ENCODE data around the gene RNF34. TPM values are rescaled to one million over a fixed set of nuclear protein-coding genes. Genes with fewer than 3 reads are reported as not detected.
"Not testable (repeated sequence)": the region's sequence is repeated elsewhere in the genome, so short reads cannot be mapped to it uniquely, and the experiment has no call there.

Gene RNF34, protein sequence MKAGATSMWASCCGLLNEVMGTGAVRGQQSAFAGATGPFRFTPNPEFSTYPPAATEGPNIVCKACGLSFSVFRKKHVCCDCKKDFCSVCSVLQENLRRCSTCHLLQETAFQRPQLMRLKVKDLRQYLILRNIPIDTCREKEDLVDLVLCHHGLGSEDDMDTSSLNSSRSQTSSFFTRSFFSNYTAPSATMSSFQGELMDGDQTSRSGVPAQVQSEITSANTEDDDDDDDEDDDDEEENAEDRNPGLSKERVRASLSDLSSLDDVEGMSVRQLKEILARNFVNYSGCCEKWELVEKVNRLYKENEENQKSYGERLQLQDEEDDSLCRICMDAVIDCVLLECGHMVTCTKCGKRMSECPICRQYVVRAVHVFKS
- total RNA-seq (77.4 TPM), polyA plus RNA-seq (22.0 TPM)

GRCh38 chr12:121399391-121400331 is at the start of gene RNF34:
Gene RNF34, plus strand, starts transcription at chr12:121400118. Its CDS starts 95 bp downstream, at chr12:121400213.
- DNase-seq (ENCODE audit: extremely low spot score) = peak; percentile 92
- peak within 1 kb of the TSS; percentile 78 for H3K4me3 ChIP-seq (ENCODE audit: low read depth, low read length)

GRCh38 chr12:121351820-121352681 is 47.9 kb upstream of the RNF34 start, which contains the start of gene ANAPC5:
Gene ANAPC5, minus strand, starts transcription at chr12:121352411. Its CDS starts 71 bp downstream, at chr12:121352340.
- DNase-seq (ENCODE audit: extremely low spot score) = peak; percentile 98
- no peaks in the 10 kb centered on the region for H3K36me3 ChIP-seq (ENCODE audit: insufficient read depth)
- WGBS = under 1% methylated on average over 49 of the region's 49 CpGs
- no peaks in the 10 kb centered on the region for H3K4me1 ChIP-seq (ENCODE audit: insufficient read depth)
- H3K4me3 ChIP-seq (ENCODE audit: low read depth, low read length) = peak within 1 kb of the TSS; percentile 63
- H3K27ac ChIP-seq (ENCODE audit: low read depth) = peak within 1 kb of the TSS; percentile 62

More at GRCh38 chr12:121399391-121400331, at the start of gene RNF34:
- Histone ChIP-seq H3K27ac (ENCODE audit: low read depth) (peak within 1 kb of the TSS; percentile 83), H3K36me3 (ENCODE audit: insufficient read depth) (no peaks in the 10 kb centered on the region), H3K4me1 (ENCODE audit: insufficient read depth) (no peaks in the 10 kb centered on the region)
- under 1% methylated on average over 77 of the region's 77 CpGs for WGBS

DNA sequence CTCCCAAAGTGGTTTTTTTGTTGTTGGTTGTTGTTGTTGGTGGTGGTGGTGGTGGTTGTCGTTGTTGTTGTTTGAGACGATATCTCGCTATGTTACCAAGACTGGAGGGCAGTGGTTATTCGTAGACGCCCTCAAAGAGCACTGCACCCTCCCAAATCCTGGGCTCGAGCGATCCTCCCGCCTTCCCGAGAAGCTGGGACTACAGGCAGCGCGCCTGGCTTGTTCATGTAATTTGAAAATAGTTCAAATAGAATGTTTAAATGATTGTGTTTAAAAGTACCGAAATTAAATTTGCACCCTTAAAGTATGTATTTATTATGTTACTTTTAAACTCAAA is 47.3 kb upstream of the RNF34 start:
- Histone ChIP-seq H3K4me3 (ENCODE audit: low read depth, low read length) (peak overlapping the region; percentile 37), H3K4me1 (ENCODE audit: insufficient read depth) (no peaks in the 10 kb centered on the region), H3K27ac (ENCODE audit: low read depth) (no peak overlapping the region), H3K36me3 (ENCODE audit: insufficient read depth) (no peaks in the 10 kb centered on the region)
- DNase-seq (ENCODE audit: extremely low spot score) = no peak
- WGBS = under 1% methylated on average over 12 of the region's 12 CpGs

- Histone ChIP-seq H3K36me3 (ENCODE audit: insufficient read depth) (no peaks in the 10 kb centered on the region), H3K27ac (ENCODE audit: low read depth) (no peak overlapping the region), H3K4me3 (ENCODE audit: low read depth, low read length) (no peak overlapping the region), H3K4me1 (ENCODE audit: insufficient read depth) (no peaks in the 10 kb centered on the region)
- 86% methylated on average over 6 of the region's 6 CpGs for whole genome bisulfite sequencing
- no peak for DNase-seq (ENCODE audit: extremely low spot score)
These were observed 44.1 kb upstream of the RNF34 start for GRCh38 chr12:121355818-121356217.

GRCh38 chr12:121356657-121357056 is 43.3 kb upstream of the RNF34 start:
- no peaks in the 10 kb centered on the region for H3K36me3 ChIP-seq (ENCODE audit: insufficient read depth)
- 79% methylated on average over 3 of the region's 3 CpGs for WGBS
- H3K4me1 ChIP-seq (ENCODE audit: insufficient read depth) = no peaks in the 10 kb centered on the region
- H3K27ac ChIP-seq (ENCODE audit: low read depth) = no peak overlapping the region
- DNase-seq (ENCODE audit: extremely low spot score) = no peak
- H3K4me3 ChIP-seq (ENCODE audit: low read depth, low read length) = no peak overlapping the region

- 74% methylated on average over 4 of the region's 4 CpGs for WGBS
- DNase-seq (ENCODE audit: extremely low spot score) = no peak
- Histone ChIP-seq H3K4me1 (ENCODE audit: insufficient read depth) (no peaks in the 10 kb centered on the region), H3K27ac (ENCODE audit: low read depth) (no peak overlapping the region), H3K36me3 (ENCODE audit: insufficient read depth) (no peaks in the 10 kb centered on the region), H3K4me3 (ENCODE audit: low read depth, low read length) (no peak overlapping the region)
These were observed 42.6 kb upstream of the RNF34 start for GRCh38 chr12:121357331-121357730.

GRCh38 chr12:121358073-121358472 is 41.8 kb upstream of the RNF34 start:
- H3K4me3 ChIP-seq (ENCODE audit: low read depth, low read length) = no peak overlapping the region
- DNase-seq (ENCODE audit: extremely low spot score) = no peak
- WGBS = 63% methylated on average over 3 of the region's 3 CpGs
- no peaks in the 10 kb centered on the region for H3K36me3 ChIP-seq (ENCODE audit: insufficient read depth)
- H3K27ac ChIP-seq (ENCODE audit: low read depth) = no peak overlapping the region
- no peaks in the 10 kb centered on the region for H3K4me1 ChIP-seq (ENCODE audit: insufficient read depth)

- no peak for DNase-seq (ENCODE audit: extremely low spot score)
- Histone ChIP-seq H3K27ac (ENCODE audit: low read depth) (no peak overlapping the region), H3K4me1 (ENCODE audit: insufficient read depth) (no peaks in the 10 kb centered on the region), H3K36me3 (ENCODE audit: insufficient read depth) (no peaks in the 10 kb centered on the region), H3K4me3 (ENCODE audit: low read depth, low read length) (no peak overlapping the region)
- WGBS = 66% methylated on average over 5 of the region's 5 CpGs
These were observed 35.2 kb upstream of the RNF34 start for GRCh38 chr12:121364683-121365121.

GRCh38 chr12:121365416-121366062 is 34.4 kb upstream of the RNF34 start:
- 51% methylated on average over 5 of the region's 5 CpGs for WGBS
- no peak for DNase-seq (ENCODE audit: extremely low spot score)
- Histone ChIP-seq H3K27ac (ENCODE audit: low read depth) (no peak overlapping the region), H3K4me3 (ENCODE audit: low read depth, low read length) (no peak overlapping the region), H3K36me3 (ENCODE audit: insufficient read depth) (no peaks in the 10 kb centered on the region), H3K4me1 (ENCODE audit: insufficient read depth) (no peaks in the 10 kb centered on the region)

DNA sequence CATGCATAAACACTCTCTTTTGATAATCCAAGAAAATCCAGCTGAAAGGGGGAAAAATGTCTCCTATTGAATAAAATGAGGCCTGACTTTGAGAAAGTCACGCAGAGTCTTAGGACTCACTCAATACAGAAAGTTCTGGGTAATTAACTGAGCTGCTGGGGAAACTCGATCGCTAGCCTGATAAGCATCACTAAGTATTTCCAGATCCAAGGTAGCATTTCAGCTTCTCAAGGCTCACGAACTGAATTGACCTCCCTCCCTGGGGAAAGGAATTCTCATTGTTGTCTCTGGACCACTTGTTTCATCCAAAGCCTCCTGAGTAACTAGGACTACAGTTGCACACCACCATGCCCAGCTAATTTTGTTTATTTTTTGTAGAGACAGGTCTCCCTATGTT is 33.9 kb upstream of the RNF34 start:
- no peaks in the 10 kb centered on the region for H3K36me3 ChIP-seq (ENCODE audit: insufficient read depth)
- no peak overlapping the region for H3K4me3 ChIP-seq (ENCODE audit: low read depth, low read length)
- H3K4me1 ChIP-seq (ENCODE audit: insufficient read depth) = no peaks in the 10 kb centered on the region
- H3K27ac ChIP-seq (ENCODE audit: low read depth) = no peak overlapping the region
- WGBS = 29% methylated on average over 4 of the region's 4 CpGs
- DNase-seq (ENCODE audit: extremely low spot score) = no peak

DNA sequence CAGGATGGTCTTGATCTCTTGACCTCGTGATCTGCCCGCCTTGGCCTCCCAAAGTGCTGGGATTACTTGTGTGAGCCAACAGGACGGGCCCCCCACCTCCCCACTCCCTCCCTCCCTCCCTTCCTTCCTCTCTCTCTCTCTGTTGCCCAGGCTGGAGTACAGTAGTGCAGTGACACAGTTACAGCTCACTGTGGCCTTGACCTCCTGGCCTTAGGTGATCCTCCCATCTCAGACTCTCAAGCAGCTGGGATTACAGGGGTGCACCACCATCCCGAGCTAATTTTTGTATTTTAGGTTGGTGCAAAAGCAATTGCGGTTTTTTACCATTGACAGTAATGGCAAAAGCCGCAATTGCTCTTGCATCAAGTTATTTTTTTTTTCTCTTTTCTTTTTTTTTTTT is 28.5 kb upstream of the RNF34 start:
- no peak overlapping the region for H3K27ac ChIP-seq (ENCODE audit: low read depth)
- no peak for DNase-seq (ENCODE audit: extremely low spot score)
- H3K36me3 ChIP-seq (ENCODE audit: insufficient read depth) = no peaks in the 10 kb centered on the region
- H3K4me1 ChIP-seq (ENCODE audit: insufficient read depth) = no peaks in the 10 kb centered on the region
- 79% methylated on average over 6 of the region's 6 CpGs for WGBS
- no peak overlapping the region for H3K4me3 ChIP-seq (ENCODE audit: low read depth, low read length)

DNA sequence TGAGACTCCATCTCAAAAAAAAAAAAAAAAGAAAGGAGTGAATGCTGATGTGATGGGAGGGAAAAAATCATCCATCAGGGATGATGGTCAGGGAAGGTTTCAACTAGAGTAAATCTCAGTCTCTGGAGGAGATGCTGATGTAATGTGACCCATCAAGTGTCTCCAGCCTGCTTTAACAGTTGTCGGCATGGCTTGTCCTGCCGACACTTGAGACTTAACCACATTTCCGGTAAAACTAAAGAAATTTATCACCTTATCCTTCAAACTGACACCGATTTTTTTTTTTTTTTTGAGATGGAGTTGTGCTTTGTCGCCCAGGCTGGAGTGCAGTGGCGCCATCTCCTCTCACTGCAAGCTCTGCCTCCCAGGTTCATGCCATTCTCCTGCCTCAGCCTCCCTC is 26.2 kb upstream of the RNF34 start:
- Histone ChIP-seq H3K36me3 (ENCODE audit: insufficient read depth) (no peaks in the 10 kb centered on the region), H3K27ac (ENCODE audit: low read depth) (no peak overlapping the region), H3K4me1 (ENCODE audit: insufficient read depth) (no peaks in the 10 kb centered on the region), H3K4me3 (ENCODE audit: low read depth, low read length) (no peak overlapping the region)
- DNase-seq (ENCODE audit: extremely low spot score) = no peak
- 88% methylated on average over 6 of the region's 6 CpGs for whole genome bisulfite sequencing

DNA sequence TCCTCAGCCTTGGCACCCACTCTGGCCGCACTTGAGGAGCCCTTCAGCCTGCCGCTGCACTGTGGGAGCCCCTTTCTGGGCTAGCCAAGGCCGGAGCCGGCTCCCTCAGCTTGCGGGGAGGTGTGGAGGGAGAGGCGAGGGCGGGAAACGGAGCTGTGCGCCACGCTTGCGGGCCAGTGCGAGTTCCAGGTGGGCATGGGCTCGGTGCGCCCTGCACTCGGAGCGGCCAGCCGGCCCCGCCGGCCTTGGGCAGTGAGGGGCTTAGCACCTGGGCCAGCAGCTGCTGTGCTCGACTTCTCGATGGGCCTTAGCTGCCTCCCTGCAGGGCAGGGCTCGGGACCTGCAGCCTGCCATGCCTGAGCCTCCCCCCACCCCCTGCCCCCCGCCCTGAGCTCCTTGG is 25.6 kb upstream of the RNF34 start:
- H3K4me3 ChIP-seq (ENCODE audit: low read depth, low read length); DNase-seq (ENCODE audit: extremely low spot score); H3K4me1 ChIP-seq (ENCODE audit: insufficient read depth); H3K27ac ChIP-seq (ENCODE audit: low read depth); H3K36me3 ChIP-seq (ENCODE audit: insufficient read depth): not testable (repeated sequence)
- 92% methylated on average over 23 of the region's 23 CpGs for whole genome bisulfite sequencing
